ENCODE measurements around the gene FAM124A. TPM values are rescaled to one million over a fixed set of nuclear protein-coding genes. Genes with fewer than 3 reads are reported as not detected.

FAM124A gene
- total RNA-seq, 1 donor, result 3.3 TPM

DNA sequence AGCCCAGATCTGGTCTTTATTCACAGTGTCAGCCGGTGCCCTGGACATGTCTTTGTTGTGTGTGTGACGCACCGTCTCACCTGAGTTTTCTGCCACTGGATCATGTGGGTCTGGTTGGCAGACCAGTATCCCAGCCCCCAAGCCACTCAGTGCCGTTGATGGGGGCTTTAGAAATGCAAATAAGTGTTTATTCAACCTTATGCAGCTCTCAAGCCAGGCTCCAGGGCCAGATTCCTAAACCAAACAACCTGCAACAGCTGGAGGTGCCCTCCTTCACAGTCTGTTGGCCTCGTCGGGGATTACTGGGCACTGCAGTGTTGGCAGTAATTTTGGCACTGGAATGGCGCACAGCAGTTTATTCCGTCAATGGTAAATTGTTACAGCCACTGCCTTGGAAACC lies 21.6 kb downstream of the FAM124A start:
- no peak overlapping the region for H3K4me3 ChIP-seq (ENCODE audit: low read depth, low read length)

GRCh38 chr13:51244637-51245405 lies 22.6 kb downstream of the FAM124A start:
- no peak overlapping the region for H3K4me3 ChIP-seq (ENCODE audit: low read depth, low read length)
- DNase-seq (ENCODE audit: low read depth), result no peak
- TF ChIP-seq, protein P1, sequence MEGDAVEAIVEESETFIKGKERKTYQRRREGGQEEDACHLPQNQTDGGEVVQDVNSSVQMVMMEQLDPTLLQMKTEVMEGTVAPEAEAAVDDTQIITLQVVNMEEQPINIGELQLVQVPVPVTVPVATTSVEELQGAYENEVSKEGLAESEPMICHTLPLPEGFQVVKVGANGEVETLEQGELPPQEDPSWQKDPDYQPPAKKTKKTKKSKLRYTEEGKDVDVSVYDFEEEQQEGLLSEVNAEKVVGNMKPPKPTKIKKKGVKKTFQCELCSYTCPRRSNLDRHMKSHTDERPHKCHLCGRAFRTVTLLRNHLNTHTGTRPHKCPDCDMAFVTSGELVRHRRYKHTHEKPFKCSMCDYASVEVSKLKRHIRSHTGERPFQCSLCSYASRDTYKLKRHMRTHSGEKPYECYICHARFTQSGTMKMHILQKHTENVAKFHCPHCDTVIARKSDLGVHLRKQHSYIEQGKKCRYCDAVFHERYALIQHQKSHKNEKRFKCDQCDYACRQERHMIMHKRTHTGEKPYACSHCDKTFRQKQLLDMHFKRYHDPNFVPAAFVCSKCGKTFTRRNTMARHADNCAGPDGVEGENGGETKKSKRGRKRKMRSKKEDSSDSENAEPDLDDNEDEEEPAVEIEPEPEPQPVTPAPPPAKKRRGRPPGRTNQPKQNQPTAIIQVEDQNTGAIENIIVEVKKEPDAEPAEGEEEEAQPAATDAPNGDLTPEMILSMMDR (IDR thresholded peaks at IDR 0.05; ENCODE audit: insufficient read depth, low read length), result no peak

More for the DNA sequence above, 21.6 kb downstream of the FAM124A start:
- DNase-seq (ENCODE audit: low read depth), result no peak
- TF ChIP-seq, protein P1 (IDR thresholded peaks at IDR 0.05; ENCODE audit: insufficient read depth, low read length), result no peak

DNA sequence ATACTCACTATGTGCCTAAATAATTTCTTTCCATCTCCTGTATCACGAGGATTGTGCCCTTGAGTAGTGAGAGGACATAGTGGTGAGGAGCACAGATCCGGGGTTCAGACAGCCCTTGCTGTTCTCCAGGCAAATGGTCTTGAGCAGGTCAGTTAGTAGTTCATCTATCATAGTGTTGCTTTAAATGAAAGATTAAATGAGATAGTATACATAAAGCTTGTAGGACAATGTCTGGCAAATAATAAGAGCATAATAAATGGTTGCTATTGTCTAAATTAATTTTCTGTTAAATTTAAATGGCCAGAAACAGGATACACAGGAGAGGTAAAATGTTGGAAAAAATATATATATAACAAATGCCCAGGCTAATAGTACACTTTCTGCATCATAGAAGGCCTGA lies 23.4 kb downstream of the FAM124A start:
- TF ChIP-seq, protein P1 (IDR thresholded peaks at IDR 0.05; ENCODE audit: insufficient read depth, low read length), result no peak
- no peak for DNase-seq (ENCODE audit: low read depth)
- no peak overlapping the region for H3K4me3 ChIP-seq (ENCODE audit: low read depth, low read length)

DNA sequence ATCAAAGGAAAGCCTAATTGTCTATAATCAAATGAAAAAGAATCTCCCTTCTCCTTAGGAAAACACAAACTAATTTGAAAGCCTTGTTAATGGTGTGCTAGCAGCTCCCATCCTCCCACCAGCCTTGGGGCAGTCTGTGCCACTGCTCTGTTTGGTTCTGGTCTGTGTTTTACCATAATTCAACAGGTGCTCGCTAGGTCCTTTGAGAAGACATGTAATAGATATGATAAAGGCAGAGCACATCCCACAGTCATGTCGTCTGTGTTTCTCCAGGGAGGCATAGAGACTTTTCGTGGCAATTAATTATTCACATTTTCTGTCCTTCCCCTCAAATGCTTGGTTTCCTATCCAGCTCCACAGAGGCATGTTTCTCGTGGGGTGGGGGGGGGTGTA lies 23.8 kb downstream of the FAM124A start:
- DNase-seq (ENCODE audit: low read depth), result no peak
- H3K4me3 ChIP-seq (ENCODE audit: low read depth, low read length), result no peak overlapping the region
- TF ChIP-seq, protein P1 (IDR thresholded peaks at IDR 0.05; ENCODE audit: insufficient read depth, low read length), result no peak

DNA sequence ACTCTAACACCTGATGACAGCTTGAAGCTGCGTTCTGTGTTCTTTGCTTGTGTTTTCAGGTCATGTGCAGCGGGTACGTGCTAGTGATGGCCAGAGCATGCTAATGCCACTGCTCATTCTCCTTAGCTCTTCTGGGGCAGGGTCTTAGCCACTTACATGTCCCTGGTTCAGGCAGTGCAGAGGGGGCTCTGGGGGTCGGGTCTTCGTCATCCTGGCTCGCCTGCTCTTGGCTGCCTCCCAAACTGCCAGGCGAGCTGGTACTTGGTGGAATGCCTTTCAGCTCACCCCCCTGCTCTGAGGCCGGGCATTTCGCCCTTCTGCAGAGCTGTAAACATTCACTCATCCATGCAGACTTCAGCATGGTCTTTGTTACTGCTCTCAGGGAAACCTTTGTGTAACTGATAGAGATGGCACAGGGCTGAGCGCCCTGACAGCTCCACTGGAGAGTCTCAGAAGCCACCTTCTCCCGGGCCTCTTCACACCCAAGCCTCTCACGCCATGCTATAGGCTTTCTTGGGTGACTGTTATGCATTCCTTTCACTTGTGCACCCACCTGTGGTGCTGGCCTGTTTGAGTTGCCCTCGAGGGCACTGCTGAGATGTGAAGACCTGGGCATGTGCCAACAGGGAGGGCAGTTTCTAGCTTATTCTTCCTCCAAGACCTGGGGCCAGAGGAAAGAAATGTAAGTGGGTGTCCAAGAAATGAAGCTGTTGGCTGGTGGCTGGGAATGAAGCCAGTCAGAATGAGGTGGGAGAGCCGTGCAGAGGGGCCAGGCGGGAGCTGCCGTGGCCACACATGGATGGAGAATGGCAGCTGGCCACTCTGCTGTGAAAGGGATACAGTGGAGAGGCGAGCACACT lies 24.4 kb downstream of the FAM124A start:
- no peak for DNase-seq (ENCODE audit: low read depth)
- H3K4me3 ChIP-seq (ENCODE audit: low read depth, low read length), result no peak overlapping the region
- TF ChIP-seq, protein P1 (IDR thresholded peaks at IDR 0.05; ENCODE audit: insufficient read depth, low read length), result no peak

DNA sequence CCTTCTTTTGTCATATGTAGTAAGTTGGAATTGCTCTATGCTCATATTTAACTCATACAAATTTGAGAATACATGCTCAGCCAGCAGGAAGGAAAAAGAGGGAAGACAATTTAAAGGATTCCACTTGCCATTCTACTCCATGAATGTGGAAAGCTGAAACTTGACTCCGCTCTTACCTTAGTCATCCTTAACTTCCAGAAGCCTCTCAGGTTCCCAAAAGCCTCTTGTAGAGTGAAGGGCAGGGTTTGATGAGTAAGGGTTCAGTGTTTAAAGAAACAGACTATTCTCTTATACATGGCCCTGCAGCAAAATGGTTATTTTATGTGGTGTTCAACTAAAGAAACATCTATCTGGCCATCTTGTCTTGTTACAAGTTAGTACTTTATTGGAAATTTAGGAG lies 27.1 kb downstream of the FAM124A start:
- TF ChIP-seq, protein P1 (IDR thresholded peaks at IDR 0.05; ENCODE audit: insufficient read depth, low read length), result no peak
- DNase-seq (ENCODE audit: low read depth), result no peak
- H3K4me3 ChIP-seq (ENCODE audit: low read depth, low read length), result no peak overlapping the region
